NCI-H2081 treated with DMSO at 0.1 percent for 48 hours (cell line): Measurements from ENCODE around the gene HIRIP3.
"Not testable (repeated sequence)": the region's sequence is repeated elsewhere in the genome, so short reads cannot be mapped to it uniquely, and the experiment has no call there.

Experiments
- DNase-seq: peaks from one replicate; lab custom pipeline; 2025; lab: John Stamatoyannopoulos, UW

Gene HIRIP3

GRCh38 chr16:30016555-30017276 lies 21.3 kb upstream of the HIRIP3 start:
- DNase-seq = no peak

GRCh38 chr16:30015450-30015849 lies 20.0 kb upstream of the HIRIP3 start:
- DNase-seq = not testable (repeated sequence)

- not testable (repeated sequence) for DNase-seq
Measured at GRCh38 chr16:30012598-30012997, 17.2 kb upstream of the HIRIP3 start.

- DNase-seq = no peak
Measured at GRCh38 chr16:30011714-30012504, 16.5 kb upstream of the HIRIP3 start.

GRCh38 chr16:30010844-30011713 lies 15.7 kb upstream of the HIRIP3 start, which contains the start of gene DOC2A:
TSS of gene DOC2A (minus strand) at chr16:30011027. CDS start at chr16:30010222, 805 bp downstream.
- DNase-seq = no peak

GRCh38 chr16:30009990-30010843 lies 14.8 kb upstream of the HIRIP3 start:
- DNase-seq = no peak

- no peak for DNase-seq
Measured at GRCh38 chr16:30009085-30009862, 13.9 kb upstream of the HIRIP3 start.

- DNase-seq = no peak
Measured at GRCh38 chr16:30007378-30007895, 12.0 kb upstream of the HIRIP3 start.

- DNase-seq = no peak
Measured at GRCh38 chr16:30006659-30007377, 11.4 kb upstream of the HIRIP3 start.

GRCh38 chr16:30006095-30006473 lies 10.7 kb upstream of the HIRIP3 start:
- no peak for DNase-seq

GRCh38 chr16:30005341-30006094 lies 10.1 kb upstream of the HIRIP3 start:
- DNase-seq = no peak

GRCh38 chr16:30004811-30005242 lies 9.4 kb upstream of the HIRIP3 start:
- no peak for DNase-seq

GRCh38 chr16:30004424-30004776 lies 9.0 kb upstream of the HIRIP3 start:
- no peak for DNase-seq

- no peak for DNase-seq
Measured at GRCh38 chr16:30003670-30004423, 8.4 kb upstream of the HIRIP3 start.

- DNase-seq = no peak
Measured at GRCh38 chr16:30002614-30003346, 7.4 kb upstream of the HIRIP3 start.

GRCh38 chr16:30000735-30001631 lies 5.6 kb upstream of the HIRIP3 start:
- DNase-seq = no peak
